GM21526 (cell line): ENCODE data around the gene RBM39.
"Not testable (repeated sequence)": the region's sequence is repeated elsewhere in the genome, so short reads cannot be mapped to it uniquely, and the experiment has no call there.

Experiments
- ATAC-seq: cut with Tn5 transposase; IDR thresholded peaks from one replicate; pipeline ENCODE4 v1.9.1; 2021; ENCODE audit warnings: moderate library complexity; ENCODE audit not compliant: unreplicated experiment, low FRiP score

The RBM39 gene

GRCh38 chr20:35690265-35690664 is 51.8 kb downstream of the RBM39 start:
- no peak for ATAC-seq

GRCh38 chr20:35686872-35687271 is 55.2 kb downstream of the RBM39 start:
- ATAC-seq: not testable (repeated sequence)

GRCh38 chr20:35685368-35685767 is 56.7 kb downstream of the RBM39 start:
- ATAC-seq: not testable (repeated sequence)

GRCh38 chr20:35681960-35682359 is 60.1 kb downstream of the RBM39 start:
- ATAC-seq: no peak

- no peak for ATAC-seq
These were observed 61.4 kb downstream of the RBM39 start for GRCh38 chr20:35680452-35681183.

GRCh38 chr20:35674921-35675320 is 67.1 kb downstream of the RBM39 start:
- ATAC-seq: no peak

- no peak for ATAC-seq
These were observed 68.2 kb downstream of the RBM39 start for GRCh38 chr20:35673884-35674283.

GRCh38 chr20:35669681-35670080 is 72.4 kb downstream of the RBM39 start:
- no peak for ATAC-seq

GRCh38 chr20:35669221-35669620 is 72.8 kb downstream of the RBM39 start:
- ATAC-seq: no peak

- ATAC-seq: no peak
These were observed 76.1 kb downstream of the RBM39 start for GRCh38 chr20:35665949-35666288.

- peak; percentile 69 for ATAC-seq
These were observed 77.4 kb downstream of the RBM39 start, which contains the start of the genes CPNE1 and RBM12 for GRCh38 chr20:35664466-35665206. Gene CPNE1, minus strand, starts transcription at chr20:35664900. Its CDS starts 31,977 bp downstream, at chr20:35632923. Gene RBM12, minus strand, starts transcription at chr20:35664900. Its CDS starts 9,578 bp downstream, at chr20:35655322.

- peak; percentile 33 for ATAC-seq
These were observed 78.3 kb downstream of the RBM39 start for GRCh38 chr20:35663516-35664465.

- ATAC-seq: no peak
These were observed 79.5 kb downstream of the RBM39 start for GRCh38 chr20:35662551-35662950.

- ATAC-seq: no peak
These were observed 80.2 kb downstream of the RBM39 start for GRCh38 chr20:35661908-35662307.

- no peak for ATAC-seq
These were observed 81.0 kb downstream of the RBM39 start for GRCh38 chr20:35661053-35661452.

GRCh38 chr20:35660122-35660937 is 81.7 kb downstream of the RBM39 start:
- no peak for ATAC-seq

GRCh38 chr20:35657271-35657670 is 84.8 kb downstream of the RBM39 start:
- ATAC-seq: no peak

- no peak for ATAC-seq
These were observed 87.6 kb downstream of the RBM39 start for GRCh38 chr20:35654415-35654814.

- ATAC-seq: no peak
These were observed 88.2 kb downstream of the RBM39 start for GRCh38 chr20:35653893-35654292.
